Measurements from ENCODE around the gene MMP15. TPM values are rescaled to one million over a fixed set of nuclear protein-coding genes. Genes with fewer than 3 reads are reported as not detected.

MMP15 gene
- total RNA-seq, 1 donor from 2014 or later = 7.2 TPM

DNA sequence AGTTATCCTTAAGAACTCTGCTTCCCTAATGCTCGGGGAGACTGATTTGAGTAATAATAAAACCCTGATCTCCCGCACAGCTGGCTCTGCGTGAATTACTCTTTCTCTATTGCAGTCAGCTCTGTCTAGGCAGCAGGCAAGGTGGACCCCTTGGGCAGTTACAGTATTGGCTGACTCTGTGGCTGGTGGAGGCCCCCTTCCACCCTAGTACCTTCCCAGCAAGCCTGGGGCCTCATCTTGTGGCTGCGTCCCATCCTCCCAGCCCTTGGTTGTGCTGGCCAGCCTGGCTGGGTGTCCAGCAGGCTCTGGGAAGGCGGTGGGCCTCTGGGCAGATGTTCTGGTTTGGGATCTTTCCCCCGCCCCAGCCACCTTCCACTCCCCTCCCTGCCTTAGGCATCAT, 59.1 kb downstream of the MMP15 start:
- no peaks in the 10 kb centered on the region for H3K79me2 ChIP-seq (ENCODE audit: low read depth)
- H3F3A ChIP-seq (ENCODE audit: low read depth) = peaks cover 10% of the 10 kb centered on the region
- no peaks in the 10 kb centered on the region for H3K27me3 ChIP-seq
- H3K9me3 ChIP-seq (ENCODE audit: low read depth) = no peaks in the 10 kb centered on the region
- no peak overlapping the region for H3K4me2 ChIP-seq
- H4K20me1 ChIP-seq (ENCODE audit: low read depth) = no peaks in the 10 kb centered on the region
- Mint-ChIP-seq H3K4me3 (no peak overlapping the region), H3K36me3 (no peaks in the 10 kb centered on the region), H3K27ac (no peak overlapping the region), H3K4me1 (peaks cover 8% of the 10 kb centered on the region), H3K9me3 (no peaks in the 10 kb centered on the region), H3K27me3 (ENCODE audit: insufficient read depth, low read depth) (peaks cover 5% of the 10 kb centered on the region)
- no peaks in the 10 kb centered on the region for H3K36me3 ChIP-seq
- DNase-seq (ENCODE audit: low spot score) = no peak
- no peaks in the 10 kb centered on the region for H3K4me1 ChIP-seq
- TF ChIP-seq, protein P1, sequence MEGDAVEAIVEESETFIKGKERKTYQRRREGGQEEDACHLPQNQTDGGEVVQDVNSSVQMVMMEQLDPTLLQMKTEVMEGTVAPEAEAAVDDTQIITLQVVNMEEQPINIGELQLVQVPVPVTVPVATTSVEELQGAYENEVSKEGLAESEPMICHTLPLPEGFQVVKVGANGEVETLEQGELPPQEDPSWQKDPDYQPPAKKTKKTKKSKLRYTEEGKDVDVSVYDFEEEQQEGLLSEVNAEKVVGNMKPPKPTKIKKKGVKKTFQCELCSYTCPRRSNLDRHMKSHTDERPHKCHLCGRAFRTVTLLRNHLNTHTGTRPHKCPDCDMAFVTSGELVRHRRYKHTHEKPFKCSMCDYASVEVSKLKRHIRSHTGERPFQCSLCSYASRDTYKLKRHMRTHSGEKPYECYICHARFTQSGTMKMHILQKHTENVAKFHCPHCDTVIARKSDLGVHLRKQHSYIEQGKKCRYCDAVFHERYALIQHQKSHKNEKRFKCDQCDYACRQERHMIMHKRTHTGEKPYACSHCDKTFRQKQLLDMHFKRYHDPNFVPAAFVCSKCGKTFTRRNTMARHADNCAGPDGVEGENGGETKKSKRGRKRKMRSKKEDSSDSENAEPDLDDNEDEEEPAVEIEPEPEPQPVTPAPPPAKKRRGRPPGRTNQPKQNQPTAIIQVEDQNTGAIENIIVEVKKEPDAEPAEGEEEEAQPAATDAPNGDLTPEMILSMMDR (IDR thresholded peaks at IDR 0.05) = no peak
- TF ChIP-seq EZH2 (IDR thresholded peaks at IDR 0.05) (no peak), EZH2phosphoT487 (IDR thresholded peaks at IDR 0.05) (no peak)
- no peak overlapping the region for H3K9ac ChIP-seq
- no peak overlapping the region for H3K4me3 ChIP-seq
- H2AFZ ChIP-seq (replicated peaks) = peak overlapping the region; percentile 34
- no peak overlapping the region for H3K27ac ChIP-seq

DNA sequence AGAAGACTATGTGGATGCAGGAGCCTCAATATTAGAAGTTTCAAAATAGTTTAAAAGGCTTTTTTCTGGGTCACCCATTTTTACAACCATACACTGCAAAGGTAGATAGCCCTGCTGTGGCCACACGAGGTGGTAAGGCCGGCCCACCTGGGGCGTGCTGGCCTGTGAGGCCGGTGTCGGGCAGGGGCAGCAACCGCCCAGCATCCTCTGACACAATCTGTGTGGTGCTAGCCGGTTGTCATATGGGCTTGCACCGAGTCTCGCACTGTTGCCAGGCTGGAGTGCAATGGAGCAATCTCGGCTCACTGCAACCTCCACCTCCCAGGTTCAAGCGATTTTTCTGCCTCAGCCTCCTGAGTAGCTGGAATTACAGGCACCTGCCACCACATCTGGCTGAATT, 59.6 kb downstream of the MMP15 start:
- no peak overlapping the region for H3K27ac Mint-ChIP-seq
- no peaks in the 10 kb centered on the region for H3K36me3 ChIP-seq
- H3K4me3 ChIP-seq = no peak overlapping the region
- H2AFZ ChIP-seq (replicated peaks) = no peak overlapping the region
- peaks cover 10% of the 10 kb centered on the region for H3F3A ChIP-seq (ENCODE audit: low read depth)
- H3K4me2 ChIP-seq = no peak overlapping the region
- H3K27me3 ChIP-seq = no peaks in the 10 kb centered on the region
- no peaks in the 10 kb centered on the region for H3K9me3 ChIP-seq (ENCODE audit: low read depth)
- no peak overlapping the region for H3K4me3 Mint-ChIP-seq
- no peak for TF ChIP-seq EZH2phosphoT487 (IDR thresholded peaks at IDR 0.05)
- TF ChIP-seq, protein P1 (IDR thresholded peaks at IDR 0.05) = no peak
- TF ChIP-seq EZH2 (IDR thresholded peaks at IDR 0.05) = no peak
- H3K9me3 Mint-ChIP-seq = no peaks in the 10 kb centered on the region
- no peaks in the 10 kb centered on the region for H3K4me1 ChIP-seq
- H3K4me1 Mint-ChIP-seq = peaks cover 8% of the 10 kb centered on the region
- H3K79me2 ChIP-seq (ENCODE audit: low read depth) = no peaks in the 10 kb centered on the region
- H3K36me3 Mint-ChIP-seq = no peaks in the 10 kb centered on the region
- no peaks in the 10 kb centered on the region for H4K20me1 ChIP-seq (ENCODE audit: low read depth)
- no peak for DNase-seq (ENCODE audit: low spot score)
- H3K9ac ChIP-seq = no peak overlapping the region
- peaks cover 3% of the 10 kb centered on the region for H3K27me3 Mint-ChIP-seq (ENCODE audit: insufficient read depth, low read depth)
- H3K27ac ChIP-seq = no peak overlapping the region

DNA sequence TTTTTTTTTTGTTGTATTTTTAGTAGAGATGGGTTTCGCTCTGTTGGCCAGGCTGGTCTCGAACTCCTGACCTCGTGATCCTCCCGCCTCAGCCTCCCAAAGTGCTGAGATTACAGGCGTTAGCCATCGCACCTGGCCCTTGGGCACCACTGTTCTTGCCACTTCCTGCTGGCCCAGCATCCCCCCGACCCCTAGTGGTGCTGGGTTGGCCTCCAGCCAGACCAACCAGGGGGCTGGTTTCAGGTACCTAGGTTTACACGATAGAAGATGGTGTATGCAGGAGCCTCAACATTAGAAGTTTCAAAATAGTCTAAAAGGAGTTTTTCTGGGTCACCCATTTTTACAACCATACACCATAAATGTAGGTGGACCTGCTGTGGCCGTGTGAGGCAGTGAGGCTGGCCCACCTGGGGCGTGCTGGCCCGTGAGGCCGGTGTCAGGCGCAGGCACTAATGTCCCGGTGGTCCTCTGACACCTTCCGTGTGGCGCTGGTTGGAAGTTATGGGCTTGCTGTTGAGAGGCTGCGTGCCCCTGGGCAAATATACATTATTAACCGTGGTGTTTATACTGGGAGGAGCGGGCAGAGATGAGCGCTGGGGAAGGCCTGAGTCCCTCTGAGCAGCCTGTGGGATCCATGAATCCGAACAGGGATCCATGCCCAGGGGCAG, 60.2 kb downstream of the MMP15 start:
- peak overlapping the region; percentile 63 for H2AFZ ChIP-seq (replicated peaks)
- peaks cover 3% of the 10 kb centered on the region for H3K27me3 Mint-ChIP-seq (ENCODE audit: insufficient read depth, low read depth)
- no peak overlapping the region for H3K9ac ChIP-seq
- H3K27ac ChIP-seq = no peak overlapping the region
- H3K4me1 ChIP-seq = no peaks in the 10 kb centered on the region
- H3F3A ChIP-seq (ENCODE audit: low read depth) = peaks cover 10% of the 10 kb centered on the region
- no peaks in the 10 kb centered on the region for H4K20me1 ChIP-seq (ENCODE audit: low read depth)
- H3K9me3 Mint-ChIP-seq = no peaks in the 10 kb centered on the region
- TF ChIP-seq, protein P1 (IDR thresholded peaks at IDR 0.05) = no peak
- TF ChIP-seq EZH2 (IDR thresholded peaks at IDR 0.05) (no peak), EZH2phosphoT487 (IDR thresholded peaks at IDR 0.05) (no peak)
- no peak overlapping the region for H3K4me3 ChIP-seq
- H3K4me2 ChIP-seq = no peak overlapping the region
- no peaks in the 10 kb centered on the region for H3K27me3 ChIP-seq
- H3K27ac Mint-ChIP-seq = peak overlapping the region; percentile 46
- peaks cover 8% of the 10 kb centered on the region for H3K4me1 Mint-ChIP-seq
- no peaks in the 10 kb centered on the region for H3K79me2 ChIP-seq (ENCODE audit: low read depth)
- no peaks in the 10 kb centered on the region for H3K36me3 ChIP-seq
- H3K9me3 ChIP-seq (ENCODE audit: low read depth) = no peaks in the 10 kb centered on the region
- no peak overlapping the region for H3K4me3 Mint-ChIP-seq
- no peak for DNase-seq (ENCODE audit: low spot score)
- H3K36me3 Mint-ChIP-seq = no peaks in the 10 kb centered on the region

Measured in neural progenitor cell (in vitro differentiated cells).